AG04449 (cell line): ENCODE results near the gene WDR44.

Source experiments
- CTCF ChIA-PET: fragments of 350-600 bp; formaldehyde crosslinking; extraction: SDS; loops from one replicate; lab custom pipeline; 2021; ENCODE audit warnings: antibody characterized with exemption; lab: Yijun Ruan, JAX
- POLR2A ChIA-PET: fragments of 400-600, 350-600 bp; formaldehyde crosslinking; extraction: SDS; loops from one replicate; lab custom pipeline; 2020; ENCODE audit warnings: antibody characterized with exemption, inconsistent platforms; lab: Yijun Ruan, JAX
- DNase-seq: peaks from one replicate; pipeline ENCODE4 v3.0.0-alpha.2; 2010; ENCODE audit warnings: low read depth, low spot score
- H3K4me3 ChIP-seq: 2 replicates; pipeline ENCODE4 v1.5.1; 2011; ENCODE audit warnings: low read depth, mild to moderate bottlenecking, control low read depth, low read length
- CTCF ChIP-seq: IDR thresholded peaks from one replicate; pipeline ENCODE4 v1.5.1; 2011; ENCODE audit warnings: mild to moderate bottlenecking, moderate library complexity, low read length, control low read depth, inconsistent platforms; ENCODE audit not compliant: insufficient read depth; ENCODE audit errors: missing control alignments

The WDR44 gene

GRCh38 chrX:118337687-118338086 is 8.2 kb upstream of the WDR44 start:
- ChIA-PET CTCF (no interaction called here), POLR2A (no interaction called here)
- DNase-seq: no peak
- TF ChIP-seq CTCF: no peak
- H3K4me3 ChIP-seq: no peak overlapping the region

- ChIA-PET POLR2A (no interaction called here), CTCF (no interaction called here)
- DNase-seq: no peak
- no peak for TF ChIP-seq CTCF
- H3K4me3 ChIP-seq: no peak overlapping the region
These were observed 7.0 kb upstream of the WDR44 start for GRCh38 chrX:118338930-118339329.

GRCh38 chrX:118345045-118345463 is 852 bp upstream of the WDR44 start:
- ChIA-PET POLR2A (no interaction called here), CTCF (no interaction called here)
- no peak for DNase-seq
- TF ChIP-seq CTCF: no peak
- H3K4me3 ChIP-seq: peak overlapping the region; percentile 56

GRCh38 chrX:118346258-118347094 is 570 bp downstream of the WDR44 start:
- POLR2A ChIA-PET: no interaction called here
- no peak for TF ChIP-seq CTCF
- peak overlapping the region; percentile 73 for H3K4me3 ChIP-seq
- DNase-seq: no peak
- CTCF ChIA-PET: no interaction called here

GRCh38 chrX:118347131-118347530 is 1.2 kb downstream of the WDR44 start:
- TF ChIP-seq CTCF: no peak
- no peak for DNase-seq
- peak overlapping the region; percentile 73 for H3K4me3 ChIP-seq
- CTCF ChIA-PET: no interaction called here
- POLR2A ChIA-PET: no interaction called here

GRCh38 chrX:118347736-118348135 is 1.8 kb downstream of the WDR44 start:
- no peak for TF ChIP-seq CTCF
- peak overlapping the region; percentile 73 for H3K4me3 ChIP-seq
- ChIA-PET POLR2A (no interaction called here), CTCF (no interaction called here)
- no peak for DNase-seq
